Testis (tissue), 3 donors: ENCODE data around the gene ITPKC. TPM values are rescaled to one million over a fixed set of nuclear protein-coding genes. Genes with fewer than 3 reads are reported as not detected.
"Not testable (repeated sequence)": the region's sequence is repeated elsewhere in the genome, so short reads cannot be mapped to it uniquely, and the experiment has no call there.

Experiments
- DNase-seq: peaks from one replicate; pipeline ENCODE4 v3.0.0-alpha.2; 2019
- H3K27ac ChIP-seq, 2 donors: fragments of 200-600 bp; sonication (generic); one replicate each; pipeline ENCODE4 v1.5.1; 2019
- H3K27me3 ChIP-seq: fragments of 200-600 bp; sonication (generic); one replicate; pipeline ENCODE4 v1.5.1; 2019
- H3K36me3 ChIP-seq: fragments of 200-600 bp; sonication (generic); one replicate; pipeline ENCODE4 v1.5.1; 2017; ENCODE audit warnings: low read depth; ENCODE audit errors: missing control alignments
- H3K4me1 ChIP-seq: fragments of 200-600 bp; sonication (generic); one replicate; pipeline ENCODE4 v1.5.1; 2019
- H3K4me3 ChIP-seq, 2 donors: fragments of 200-600 bp; sonication (generic); one replicate each; pipeline ENCODE4 v1.5.1; 2017 to 2019
- H3K9me3 ChIP-seq: fragments of 200-600 bp; sonication (generic); one replicate; pipeline ENCODE4 v1.5.1; 2017
- POLR2A ChIP-seq: fragments of 450-650 bp; IDR thresholded peaks from one replicate; pipeline ENCODE4 v1.6.1; 2017; ENCODE audit warnings: antibody characterized with exemption, mild to moderate bottlenecking, moderate library complexity
- WGBS, 2 donors: methylation state at CpG; one replicate each; pipeline ENCODE4 v1.1.5; 2018; 5-methylcytosine and 5-hydroxymethylcytosine counted together
- intact Hi-C: fragments of 100-400 bp; cut with DNase I; formaldehyde crosslinking; loops from one replicate; pipeline ENCODE4 v1.15.1; 2023; ENCODE audit warnings: low total_unique reads
- polyA plus RNA-seq: library from polyadenylated mRNA; stranded (reverse); fragments of 350-450 nt; fragmentation: Illumina TruSeq; extraction: RNeasy Lipid Tissue Mini Kit (QIAGEN cat#74804); gene quantifications from one replicate; pipeline ENCODE4 v1.2.3, GENCODE V29; 2014; ENCODE audit warnings: low read depth, low replicate concordance; ENCODE audit not compliant: insufficient read depth
- small RNA-seq, 2 donors: library from RNA; depleted of rRNA; stranded (forward); fragments of <200 nt; gene quantifications; one replicate each; pipeline ENCODE3, GENCODE V24; 2016
- total RNA-seq, 2 donors: library from RNA; depleted of rRNA; stranded (reverse); fragments of >200 nt; gene quantifications; one replicate each; pipeline ENCODE4 v1.2.3, GENCODE V29; 2016
- TF ChIP-seq, protein P1 (sequence below), 3 experiments: fragments of 450-650 bp in 2 of 3; fragments of 200-600 bp in 1 of 3; sonication (generic) in 1 of 3; IDR thresholded peaks; one replicate each; pipeline ENCODE4 v1.5.1; 2016 to 2019; ENCODE audit warnings: antibody characterized with exemption in 3 of 3, mild to moderate bottlenecking in 2 of 3, moderate library complexity in 1 of 3

Gene ITPKC
- total and polyA plus RNA-seq, 3 donors from 2014 or later = 11.6 to 20.8 (median 19.2) TPM

- intact Hi-C loops = no loop called here
- TF ChIP-seq POLR2A = no peak
- TF ChIP-seq, protein P1, sequence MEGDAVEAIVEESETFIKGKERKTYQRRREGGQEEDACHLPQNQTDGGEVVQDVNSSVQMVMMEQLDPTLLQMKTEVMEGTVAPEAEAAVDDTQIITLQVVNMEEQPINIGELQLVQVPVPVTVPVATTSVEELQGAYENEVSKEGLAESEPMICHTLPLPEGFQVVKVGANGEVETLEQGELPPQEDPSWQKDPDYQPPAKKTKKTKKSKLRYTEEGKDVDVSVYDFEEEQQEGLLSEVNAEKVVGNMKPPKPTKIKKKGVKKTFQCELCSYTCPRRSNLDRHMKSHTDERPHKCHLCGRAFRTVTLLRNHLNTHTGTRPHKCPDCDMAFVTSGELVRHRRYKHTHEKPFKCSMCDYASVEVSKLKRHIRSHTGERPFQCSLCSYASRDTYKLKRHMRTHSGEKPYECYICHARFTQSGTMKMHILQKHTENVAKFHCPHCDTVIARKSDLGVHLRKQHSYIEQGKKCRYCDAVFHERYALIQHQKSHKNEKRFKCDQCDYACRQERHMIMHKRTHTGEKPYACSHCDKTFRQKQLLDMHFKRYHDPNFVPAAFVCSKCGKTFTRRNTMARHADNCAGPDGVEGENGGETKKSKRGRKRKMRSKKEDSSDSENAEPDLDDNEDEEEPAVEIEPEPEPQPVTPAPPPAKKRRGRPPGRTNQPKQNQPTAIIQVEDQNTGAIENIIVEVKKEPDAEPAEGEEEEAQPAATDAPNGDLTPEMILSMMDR (IDR thresholded peaks at IDR 0.05) = no peak
Measured at GRCh38 chr19:40781140-40781539, 64.2 kb downstream of the ITPKC start.

GRCh38 chr19:40783711-40784110, 66.8 kb downstream of the ITPKC start:
- Histone ChIP-seq H3K27ac (no peak overlapping the region), H3K4me1 (peaks cover 4% of the 10 kb centered on the region), H3K36me3 (no peaks in the 10 kb centered on the region), H3K9me3 (no peaks in the 10 kb centered on the region), H3K27me3 (no peaks in the 10 kb centered on the region), H3K4me3 (no peak overlapping the region)
- intact Hi-C loops = no loop called here
- 89% methylated on average over 10 to 14 of the region's 14 CpGs for WGBS, 2 donors
- DNase-seq = no peak
- TF ChIP-seq POLR2A = no peak
- TF ChIP-seq, protein P1 (IDR thresholded peaks at IDR 0.05) = no peak

More at GRCh38 chr19:40781140-40781539, 64.2 kb downstream of the ITPKC start:
- Histone ChIP-seq H3K4me3 (no peak overlapping the region), H3K27me3 (no peaks in the 10 kb centered on the region), H3K4me1 (peaks cover 12% of the 10 kb centered on the region), H3K36me3 (no peaks in the 10 kb centered on the region), H3K9me3 (no peaks in the 10 kb centered on the region), H3K27ac (no peak overlapping the region)
- WGBS, 2 donors = 93 to 96% methylated on average over 7 of the region's 7 CpGs
- no peak for DNase-seq

GRCh38 chr19:40784146-40784545, 67.2 kb downstream of the ITPKC start:
- H3K4me1 ChIP-seq = not testable (repeated sequence)
- 100% methylated on average over 2 of the region's 2 CpGs for WGBS, 2 donors

DNA sequence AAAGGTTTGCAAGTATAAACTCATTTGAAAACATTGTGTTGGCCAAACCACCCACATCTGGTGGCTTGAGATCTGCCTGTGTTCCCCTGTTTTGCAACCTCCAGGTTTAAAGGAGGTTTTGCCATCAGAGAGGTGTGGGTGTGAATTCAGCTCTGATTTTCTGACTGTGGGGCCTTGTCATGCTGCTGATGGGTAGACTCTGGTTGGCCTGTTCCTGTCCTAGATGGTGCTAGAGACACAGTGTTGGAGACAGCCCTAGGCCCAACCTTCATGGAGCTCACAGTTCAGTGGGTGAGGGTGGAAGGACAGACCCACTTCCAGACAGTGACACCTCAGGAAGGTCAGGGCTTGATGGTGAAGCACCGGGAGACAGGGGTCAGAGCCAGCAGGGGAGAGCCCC, 68.6 kb downstream of the ITPKC start:
- no peak overlapping the region for H3K4me3 ChIP-seq
- H3K27me3 ChIP-seq = no peaks in the 10 kb centered on the region
- 50 to 86% methylated on average over 1 of the region's 1 CpG for WGBS, 2 donors
- intact Hi-C loops = no loop called here
- DNase-seq = no peak
- H3K36me3 ChIP-seq = no peaks in the 10 kb centered on the region
- no peak overlapping the region for H3K27ac ChIP-seq
- no peaks in the 10 kb centered on the region for H3K4me1 ChIP-seq
- no peak for TF ChIP-seq POLR2A
- TF ChIP-seq, protein P1 (IDR thresholded peaks at IDR 0.05) = no peak
- H3K9me3 ChIP-seq = no peaks in the 10 kb centered on the region

More at GRCh38 chr19:40784146-40784545, 67.2 kb downstream of the ITPKC start:
- DNase-seq, H3K27me3 ChIP-seq, H3K27ac ChIP-seq, H3K9me3 ChIP-seq, H3K36me3 ChIP-seq, intact Hi-C loops, H3K4me3 ChIP-seq: not testable (repeated sequence)

DNA sequence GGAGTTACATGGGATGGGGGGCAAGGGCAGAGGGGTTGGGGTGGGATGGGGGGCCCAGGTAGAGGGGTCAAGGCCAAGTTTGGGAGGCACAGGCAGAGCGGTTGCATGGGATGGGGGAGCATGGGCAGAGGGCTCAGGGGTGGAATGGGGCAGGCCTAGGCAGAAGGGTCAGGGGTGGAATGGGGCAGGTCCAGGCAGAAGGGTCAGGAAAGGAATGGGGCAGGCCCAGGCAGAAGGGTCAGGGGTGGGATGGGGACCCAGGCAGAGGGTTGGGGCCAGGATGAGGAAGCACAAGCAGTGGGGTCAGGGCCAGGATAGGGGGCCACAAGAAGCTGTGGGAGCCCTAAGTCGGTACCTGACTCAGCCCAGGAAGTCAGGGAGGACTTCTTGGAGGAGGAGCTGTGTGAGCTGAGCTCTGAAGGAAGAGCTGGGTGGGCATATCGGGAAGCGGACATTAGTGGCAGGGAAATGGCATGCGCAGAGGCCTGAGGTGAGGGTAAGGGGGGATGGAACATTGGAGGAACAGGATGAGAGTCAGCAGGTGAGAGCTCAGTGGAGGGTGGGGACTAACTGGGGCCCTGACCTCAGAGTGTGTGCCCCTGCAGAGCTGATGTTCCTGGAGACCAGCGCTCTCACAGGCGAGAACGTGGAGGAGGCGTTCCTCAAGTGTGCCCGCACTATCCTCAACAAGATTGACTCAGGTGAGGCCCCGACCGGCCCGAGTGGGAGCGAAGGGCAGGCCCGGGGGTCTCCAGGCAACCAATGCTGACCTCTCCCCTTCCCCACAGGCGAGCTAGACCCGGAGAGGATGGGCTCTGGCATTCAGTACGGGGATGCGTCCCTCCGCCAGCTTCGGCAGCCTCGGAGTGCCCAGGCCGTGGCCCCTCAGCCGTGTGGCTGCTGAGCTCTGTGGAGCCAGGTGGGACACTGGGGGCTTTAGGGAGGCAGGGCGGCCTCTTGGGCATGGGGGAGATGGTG, 69.4 kb downstream of the ITPKC start:
- no peaks in the 10 kb centered on the region for H3K9me3 ChIP-seq
- no peak overlapping the region for H3K27ac ChIP-seq
- H3K36me3 ChIP-seq = no peaks in the 10 kb centered on the region
- H3K4me1 ChIP-seq = no peaks in the 10 kb centered on the region
- H3K4me3 ChIP-seq = no peak overlapping the region
- no peaks in the 10 kb centered on the region for H3K27me3 ChIP-seq
- WGBS, 2 donors = 84 to 87% methylated on average over 16 to 25 of the region's 25 CpGs
- TF ChIP-seq, protein P1 (IDR thresholded peaks at IDR 0.05) = no peak
- no peak for TF ChIP-seq POLR2A
- DNase-seq = no peak
- intact Hi-C loops = no loop called here

Small RNA genes within 50 kb of the gene (small RNA-seq; reads per million reads assigned to genes)
- 0 reads per million in 2 donors for gene RNU6-195P

Other genes with a start within 250 kb of the ITPKC start
- 10 to 100 TPM; 35.6 to 56.3 TPM for gene SHKBP1, start 140.2 kb upstream of the ITPKC start, total RNA-seq
- 37.2 TPM for gene SHKBP1, start 140.2 kb upstream of the ITPKC start, polyA plus RNA-seq
- 100 to 1,000 TPM; 309 to 417 TPM for gene LTBP4, start 115.7 kb upstream of the ITPKC start, total RNA-seq
- 270 TPM for gene LTBP4, start 115.7 kb upstream of the ITPKC start, polyA plus RNA-seq
- gene NUMBL, start 26.5 kb upstream of the ITPKC start, total RNA-seq = 10 to 100 TPM; 42.7 to 52.1 TPM
- gene NUMBL, start 26.5 kb upstream of the ITPKC start, polyA plus RNA-seq = 19.9 TPM
- gene COQ8B, start 226 bp upstream of the ITPKC start, total RNA-seq = 10 to 100 TPM; 56.6 to 71.7 TPM
- gene COQ8B, start 226 bp upstream of the ITPKC start, polyA plus RNA-seq = 43.8 TPM
- gene ACTMAP, start 33.4 kb downstream of the ITPKC start, total RNA-seq = 10 to 100 TPM; 17.7 to 21.5 TPM
- gene ACTMAP, start 33.4 kb downstream of the ITPKC start, polyA plus RNA-seq = 14.8 TPM
- 10 to 100 TPM; 89.8 to 91.5 TPM for gene SNRPA, start 34.1 kb downstream of the ITPKC start, total RNA-seq
- gene SNRPA, start 34.1 kb downstream of the ITPKC start, polyA plus RNA-seq = 67.8 TPM
- 1 to 10 TPM; 2.4 to 2.8 TPM for gene MIA, start 58.4 kb downstream of the ITPKC start, total RNA-seq
- 2.9 TPM for gene MIA, start 58.4 kb downstream of the ITPKC start, polyA plus RNA-seq
- 10 to 100 TPM; 44.7 to 49.3 TPM for gene RAB4B, start 61.1 kb downstream of the ITPKC start, total RNA-seq
- gene RAB4B, start 61.1 kb downstream of the ITPKC start, polyA plus RNA-seq = 46.7 TPM
- gene EGLN2, start 82.1 kb downstream of the ITPKC start, total RNA-seq = 100 to 1,000 TPM; 245 to 260 TPM
- 489 TPM for gene EGLN2, start 82.1 kb downstream of the ITPKC start, polyA plus RNA-seq
- gene CYP2A6, start 133.3 kb downstream of the ITPKC start, total RNA-seq = not detected
- gene CYP2A6, start 133.3 kb downstream of the ITPKC start, polyA plus RNA-seq = not detected
- 1 to 10 TPM in 1 of 2 donors, not detected in 1; 1.1 TPM for gene CYP2A7, start 165.1 kb downstream of the ITPKC start, total RNA-seq
- gene CYP2A7, start 165.1 kb downstream of the ITPKC start, polyA plus RNA-seq = not detected